Gastrocnemius medialis (tissue), 4 donors: ENCODE measurements around the gene ZNF556.

Experiments used
- POLR2A ChIP-seq, 2 donors: fragments of 450-650 bp; IDR thresholded peaks; one replicate each; pipeline ENCODE4 v1.6.1; 2017; ENCODE audit warnings: antibody characterized with exemption in 2 of 2, mild to moderate bottlenecking in 2 of 2, moderate library complexity in 2 of 2
- TF ChIP-seq, protein P1 (sequence below), 5 experiments: fragments of 450-650 bp in 3 of 5; fragments of 200-600 bp in 2 of 5; sonication (generic) in 2 of 5; IDR thresholded peaks in 4 of 5; conservative IDR thresholded peaks in 1 of 5; 1 replicate in 4 of 5; 2 replicates in 1 of 5; pipeline ENCODE4 v1.5.1; 2016 to 2019; ENCODE audit warnings: antibody characterized with exemption in 5 of 5, mild to moderate bottlenecking in 3 of 5, moderate library complexity in 3 of 5

DNA sequence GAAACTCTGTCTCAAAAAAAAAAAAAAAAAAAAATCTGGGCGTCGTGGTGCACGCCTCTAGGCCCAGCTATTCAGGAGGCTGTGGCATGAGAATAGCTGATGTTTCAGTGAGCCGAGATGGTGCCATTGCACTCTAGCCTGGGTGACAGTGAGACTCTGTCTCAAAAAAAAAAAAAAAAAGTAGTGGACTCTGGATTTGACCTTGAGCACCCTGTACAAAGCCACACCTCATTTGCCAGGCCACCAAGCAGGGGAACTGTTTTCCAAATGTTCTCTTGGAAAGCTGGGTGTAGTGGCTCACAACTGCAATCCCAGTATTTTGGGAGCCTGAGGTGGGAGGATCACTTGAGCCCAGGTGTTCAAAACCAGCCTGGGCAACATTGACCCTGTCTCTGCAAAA, 29.7 kb upstream of the ZNF556 start:
- TF ChIP-seq, protein P1, sequence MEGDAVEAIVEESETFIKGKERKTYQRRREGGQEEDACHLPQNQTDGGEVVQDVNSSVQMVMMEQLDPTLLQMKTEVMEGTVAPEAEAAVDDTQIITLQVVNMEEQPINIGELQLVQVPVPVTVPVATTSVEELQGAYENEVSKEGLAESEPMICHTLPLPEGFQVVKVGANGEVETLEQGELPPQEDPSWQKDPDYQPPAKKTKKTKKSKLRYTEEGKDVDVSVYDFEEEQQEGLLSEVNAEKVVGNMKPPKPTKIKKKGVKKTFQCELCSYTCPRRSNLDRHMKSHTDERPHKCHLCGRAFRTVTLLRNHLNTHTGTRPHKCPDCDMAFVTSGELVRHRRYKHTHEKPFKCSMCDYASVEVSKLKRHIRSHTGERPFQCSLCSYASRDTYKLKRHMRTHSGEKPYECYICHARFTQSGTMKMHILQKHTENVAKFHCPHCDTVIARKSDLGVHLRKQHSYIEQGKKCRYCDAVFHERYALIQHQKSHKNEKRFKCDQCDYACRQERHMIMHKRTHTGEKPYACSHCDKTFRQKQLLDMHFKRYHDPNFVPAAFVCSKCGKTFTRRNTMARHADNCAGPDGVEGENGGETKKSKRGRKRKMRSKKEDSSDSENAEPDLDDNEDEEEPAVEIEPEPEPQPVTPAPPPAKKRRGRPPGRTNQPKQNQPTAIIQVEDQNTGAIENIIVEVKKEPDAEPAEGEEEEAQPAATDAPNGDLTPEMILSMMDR (IDR thresholded peaks at IDR 0.05 in 4 of 5, conservative IDR thresholded peaks at IDR 0.05 in 1 of 5), result no peak
- TF ChIP-seq POLR2A (IDR thresholded peaks at IDR 0.05), result no peak
